ENCODE results near the gene SCMH1.
A peak's percentile ranks its signal among the peaks of the same experiment; 100 is the strongest.
"Not testable (repeated sequence)": the region's sequence is repeated elsewhere in the genome, so short reads cannot be mapped to it uniquely, and the experiment has no call there.

The SCMH1 gene

DNA sequence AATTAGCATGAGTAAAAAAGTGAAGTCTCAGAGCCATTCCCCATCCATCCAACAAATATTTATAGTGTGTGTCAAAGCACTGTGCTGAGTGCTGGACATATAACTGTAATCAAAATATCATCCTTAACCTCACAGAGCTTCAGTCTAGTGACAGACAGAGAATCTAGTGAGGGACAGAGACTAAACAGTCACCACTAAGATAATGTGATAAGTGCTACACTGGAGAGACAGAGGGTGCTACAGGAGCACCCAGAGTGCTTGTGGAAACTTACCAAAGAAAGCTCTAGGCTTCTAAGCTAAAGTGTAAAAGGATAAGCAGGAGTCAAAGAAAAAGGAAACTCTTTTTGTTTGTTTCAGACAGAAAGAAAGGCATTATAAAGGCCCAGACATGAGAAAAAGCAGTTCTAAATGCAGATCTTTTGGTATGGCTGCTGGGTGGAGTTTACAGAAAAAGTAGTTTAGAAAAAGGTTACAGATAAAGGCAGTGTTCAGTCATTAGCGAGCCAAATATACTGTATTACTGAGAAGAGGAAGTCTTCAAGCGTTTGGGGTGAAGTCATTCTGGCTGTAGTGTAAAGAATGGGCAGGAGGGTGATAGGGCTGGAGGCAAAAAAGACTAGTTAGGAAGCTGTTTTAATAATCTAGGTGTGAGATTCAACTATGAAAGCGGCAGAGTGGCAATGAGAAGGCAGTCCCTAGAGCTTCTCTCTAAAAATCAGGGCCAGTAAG is 83.8 kb downstream of the SCMH1 start:
- Histone ChIP-seq H3K79me2 (ENCODE audit: control insufficient read depth, insufficient read depth, low read length, unreplicated experiment) (no peaks in the 10 kb centered on the region), H3K4me3 (ENCODE audit: low read depth, low read length) (no peak overlapping the region), H2AFZ (ENCODE audit: low read length, unreplicated experiment) (no peak overlapping the region), H3K4me1 (ENCODE audit: control insufficient read depth, insufficient read depth, low read length, unreplicated experiment) (peaks cover 19% of the 10 kb centered on the region), H3K27me3 (ENCODE audit: insufficient read depth, low read length) (no peaks in the 10 kb centered on the region), H3K27ac (ENCODE audit: low read depth, low read length) (no peak overlapping the region), H3K36me3 (ENCODE audit: insufficient read depth, low read length) (no peaks in the 10 kb centered on the region)

DNA sequence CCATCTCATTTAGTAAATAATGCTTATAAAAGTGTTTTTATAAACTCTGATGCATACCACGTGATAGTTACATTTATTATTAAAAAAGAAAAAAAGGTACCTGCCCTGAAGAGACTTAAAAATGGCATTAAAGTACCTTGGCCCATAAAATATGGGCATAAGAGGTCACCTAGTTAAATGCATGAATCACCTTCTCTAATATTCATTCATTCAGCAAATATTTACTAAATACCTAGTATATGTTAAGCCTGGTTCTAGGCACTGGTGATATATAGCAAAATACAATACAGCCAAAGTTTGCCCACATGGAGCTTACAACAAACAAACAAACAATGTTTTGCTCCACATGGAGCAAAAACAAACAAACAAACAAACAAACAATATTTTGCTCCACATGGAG is 87.0 kb downstream of the SCMH1 start:
- H3K4me1 ChIP-seq (ENCODE audit: control insufficient read depth, insufficient read depth, low read length, unreplicated experiment): peaks cover 44% of the 10 kb centered on the region
- no peaks in the 10 kb centered on the region for H3K27me3 ChIP-seq (ENCODE audit: insufficient read depth, low read length)
- no peaks in the 10 kb centered on the region for H3K79me2 ChIP-seq (ENCODE audit: control insufficient read depth, insufficient read depth, low read length, unreplicated experiment)
- H3K4me3 ChIP-seq (ENCODE audit: low read depth, low read length): no peak overlapping the region
- H3K27ac ChIP-seq (ENCODE audit: low read depth, low read length): no peak overlapping the region
- no peak overlapping the region for H2AFZ ChIP-seq (ENCODE audit: low read length, unreplicated experiment)
- no peaks in the 10 kb centered on the region; the same call in 1 of the 2 replicates for H3K36me3 ChIP-seq (ENCODE audit: insufficient read depth, low read length)

DNA sequence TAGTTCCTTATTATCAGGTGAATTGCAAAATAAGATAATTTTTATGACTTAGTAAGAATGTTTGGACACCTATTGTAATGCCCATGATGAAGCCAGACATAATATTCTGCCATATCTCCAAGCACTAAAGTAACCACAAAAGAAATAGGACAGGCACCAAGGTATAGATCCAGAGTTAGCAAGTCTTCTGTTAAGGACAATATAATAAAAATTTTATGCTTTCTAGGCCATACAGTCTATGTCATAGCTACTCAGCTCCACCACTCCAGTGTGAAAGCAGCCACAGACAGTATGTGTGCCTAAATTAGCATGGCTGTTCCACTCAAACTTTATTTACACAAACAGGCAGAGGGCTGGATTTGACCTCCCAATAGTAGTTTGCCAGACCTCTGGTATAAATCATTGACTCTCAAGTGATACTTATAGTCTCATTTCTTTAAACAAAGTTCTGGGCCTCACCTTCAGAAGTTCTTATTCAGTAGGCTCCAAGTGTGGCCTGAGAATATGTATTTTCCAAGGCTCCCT is 88.3 kb downstream of the SCMH1 start:
- H3K36me3 ChIP-seq (ENCODE audit: insufficient read depth, low read length): peaks cover 8% of the 10 kb centered on the region
- peaks cover 44% of the 10 kb centered on the region for H3K4me1 ChIP-seq (ENCODE audit: control insufficient read depth, insufficient read depth, low read length, unreplicated experiment)
- H3K79me2 ChIP-seq (ENCODE audit: control insufficient read depth, insufficient read depth, low read length, unreplicated experiment): no peaks in the 10 kb centered on the region
- H3K4me3 ChIP-seq (ENCODE audit: low read depth, low read length): no peak overlapping the region
- H3K27ac ChIP-seq (ENCODE audit: low read depth, low read length): peak overlapping the region; percentile 85
- no peak overlapping the region for H2AFZ ChIP-seq (ENCODE audit: low read length, unreplicated experiment)
- no peaks in the 10 kb centered on the region for H3K27me3 ChIP-seq (ENCODE audit: insufficient read depth, low read length)

DNA sequence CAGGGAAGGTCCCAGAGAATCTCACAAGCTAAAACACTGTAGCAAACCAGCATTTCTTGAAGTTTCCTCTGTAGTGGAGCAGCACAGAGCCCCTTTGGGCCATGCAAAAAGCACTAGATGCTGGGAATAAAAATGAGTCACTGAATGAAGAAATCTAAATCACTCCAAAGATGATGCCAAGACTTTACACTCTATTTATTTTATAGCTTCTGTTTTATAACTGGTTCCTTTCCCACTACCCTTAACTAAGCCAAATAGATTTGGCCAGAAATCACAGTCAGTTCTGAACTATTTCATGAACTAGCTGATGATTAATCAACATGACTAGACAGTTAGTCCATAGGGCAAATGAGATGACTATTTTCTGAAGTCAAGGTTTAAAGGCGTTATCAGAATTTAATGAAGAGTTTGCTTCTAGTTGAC is 89.5 kb downstream of the SCMH1 start:
- H3K36me3 ChIP-seq (ENCODE audit: insufficient read depth, low read length): peaks cover 8% of the 10 kb centered on the region
- 0 out of 2 replicates have a peak overlapping the region, but pooled peaks have one; percentile 4 for H3K4me3 ChIP-seq (ENCODE audit: low read depth, low read length)
- no peaks in the 10 kb centered on the region for H3K79me2 ChIP-seq (ENCODE audit: control insufficient read depth, insufficient read depth, low read length, unreplicated experiment)
- peaks cover 44% of the 10 kb centered on the region for H3K4me1 ChIP-seq (ENCODE audit: control insufficient read depth, insufficient read depth, low read length, unreplicated experiment)
- no peaks in the 10 kb centered on the region for H3K27me3 ChIP-seq (ENCODE audit: insufficient read depth, low read length)
- no peak overlapping the region for H2AFZ ChIP-seq (ENCODE audit: low read length, unreplicated experiment)
- H3K27ac ChIP-seq (ENCODE audit: low read depth, low read length): peak overlapping the region; percentile 85

DNA sequence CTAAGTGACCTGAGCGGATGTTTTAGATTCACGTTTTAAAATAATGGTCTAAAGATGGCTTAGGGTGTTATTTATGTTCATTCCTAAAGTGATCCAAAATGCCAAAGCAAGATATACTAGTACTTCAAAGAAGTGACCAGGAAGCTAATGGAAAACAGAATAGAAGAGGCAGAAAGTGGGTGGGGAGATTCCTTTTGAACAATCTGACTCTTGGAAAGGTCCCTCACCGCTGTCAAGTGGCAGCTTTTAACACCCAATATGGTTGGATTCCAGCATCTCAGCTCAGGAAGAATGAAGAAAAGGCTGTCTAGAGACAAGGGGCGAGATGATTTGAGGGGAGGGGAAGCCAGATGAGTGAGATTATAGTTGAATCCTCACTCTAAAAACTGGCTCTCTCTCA is 90.3 kb downstream of the SCMH1 start:
- peak overlapping the region; percentile 85 for H3K27ac ChIP-seq (ENCODE audit: low read depth, low read length)
- H3K4me1 ChIP-seq (ENCODE audit: control insufficient read depth, insufficient read depth, low read length, unreplicated experiment): peaks cover 44% of the 10 kb centered on the region
- no peaks in the 10 kb centered on the region for H3K27me3 ChIP-seq (ENCODE audit: insufficient read depth, low read length)
- H3K36me3 ChIP-seq (ENCODE audit: insufficient read depth, low read length): peaks cover 8% of the 10 kb centered on the region
- no peak overlapping the region for H2AFZ ChIP-seq (ENCODE audit: low read length, unreplicated experiment)
- H3K4me3 ChIP-seq (ENCODE audit: low read depth, low read length): no peak overlapping the region
- H3K79me2 ChIP-seq (ENCODE audit: control insufficient read depth, insufficient read depth, low read length, unreplicated experiment): no peaks in the 10 kb centered on the region

DNA sequence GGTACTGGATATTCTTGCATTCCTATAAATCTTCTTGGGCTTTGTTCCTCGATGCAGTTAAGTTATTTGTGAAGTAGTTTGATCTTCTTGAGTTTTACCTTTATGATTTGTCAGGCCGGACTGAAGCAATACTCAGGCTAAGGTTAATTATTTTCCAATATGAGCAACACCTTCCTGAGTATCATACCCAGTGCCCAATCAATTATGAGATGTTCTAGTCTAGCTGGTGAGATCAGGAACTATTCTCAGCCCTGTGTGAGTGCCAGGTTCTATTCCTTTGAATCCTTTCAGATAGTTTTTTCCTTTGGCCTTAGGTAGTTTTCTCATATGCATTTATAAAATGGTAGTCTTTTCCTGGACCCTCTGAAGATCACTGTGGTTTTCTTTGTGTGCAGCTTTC is 92.5 kb downstream of the SCMH1 start:
- H3K4me3 ChIP-seq (ENCODE audit: low read depth, low read length): no peak overlapping the region
- no peaks in the 10 kb centered on the region for H3K27me3 ChIP-seq (ENCODE audit: insufficient read depth, low read length)
- H3K27ac ChIP-seq (ENCODE audit: low read depth, low read length): no peak overlapping the region
- peaks cover 35% of the 10 kb centered on the region for H3K4me1 ChIP-seq (ENCODE audit: control insufficient read depth, insufficient read depth, low read length, unreplicated experiment)
- no peak overlapping the region for H2AFZ ChIP-seq (ENCODE audit: low read length, unreplicated experiment)
- H3K36me3 ChIP-seq (ENCODE audit: insufficient read depth, low read length): peaks cover 8% of the 10 kb centered on the region
- H3K79me2 ChIP-seq (ENCODE audit: control insufficient read depth, insufficient read depth, low read length, unreplicated experiment): no peaks in the 10 kb centered on the region

DNA sequence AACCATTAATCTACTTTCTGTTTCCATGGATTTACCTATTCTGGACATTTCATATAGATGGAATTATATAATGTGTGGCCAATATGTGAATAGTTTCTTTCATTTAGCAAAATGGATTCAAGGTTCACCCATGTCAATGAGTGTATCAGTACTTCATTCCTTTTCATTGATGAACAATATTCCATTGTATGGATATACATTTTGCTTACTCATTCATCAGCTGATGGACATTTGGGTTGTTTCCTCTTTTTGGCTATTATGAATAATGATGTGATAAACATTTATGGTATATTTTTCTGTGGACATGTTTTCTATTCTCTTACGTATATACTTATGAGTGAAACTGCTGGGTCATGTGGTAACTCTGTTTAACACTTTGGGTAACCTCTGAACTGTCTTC is 97.8 kb downstream of the SCMH1 start:
- H3K36me3 ChIP-seq (ENCODE audit: insufficient read depth, low read length): peaks cover 45% of the 10 kb centered on the region
- no peak overlapping the region for H2AFZ ChIP-seq (ENCODE audit: low read length, unreplicated experiment)
- H3K79me2 ChIP-seq (ENCODE audit: control insufficient read depth, insufficient read depth, low read length, unreplicated experiment): no peaks in the 10 kb centered on the region
- no peak overlapping the region for H3K4me3 ChIP-seq (ENCODE audit: low read depth, low read length)
- H3K4me1 ChIP-seq (ENCODE audit: control insufficient read depth, insufficient read depth, low read length, unreplicated experiment): no peaks in the 10 kb centered on the region
- H3K27me3 ChIP-seq (ENCODE audit: insufficient read depth, low read length): no peaks in the 10 kb centered on the region
- H3K27ac ChIP-seq (ENCODE audit: low read depth, low read length): no peak overlapping the region

DNA sequence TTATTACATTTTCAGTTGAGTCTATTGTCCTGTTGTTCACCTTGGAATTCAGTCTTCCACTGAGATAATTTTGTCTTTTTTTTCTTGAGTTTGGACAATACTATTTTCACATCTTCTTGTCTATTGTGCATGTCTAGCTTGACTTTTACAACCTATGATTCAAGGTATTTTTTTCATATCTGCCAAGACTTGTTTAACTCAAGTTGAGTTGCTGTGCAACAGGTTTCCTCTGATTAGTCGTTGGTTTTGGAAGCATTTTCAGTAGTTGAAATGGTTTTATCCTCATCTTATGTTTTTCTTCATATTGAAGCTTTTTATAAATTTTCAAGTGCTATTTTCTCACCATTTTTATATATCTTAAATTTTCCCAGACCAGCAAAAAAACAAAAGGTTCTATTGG is 103.6 kb downstream of the SCMH1 start:
- peaks cover 44% of the 10 kb centered on the region for H3K36me3 ChIP-seq (ENCODE audit: insufficient read depth, low read length)
- no peaks in the 10 kb centered on the region for H3K79me2 ChIP-seq (ENCODE audit: control insufficient read depth, insufficient read depth, low read length, unreplicated experiment)
- H3K4me1 ChIP-seq (ENCODE audit: control insufficient read depth, insufficient read depth, low read length, unreplicated experiment): no peaks in the 10 kb centered on the region
- H3K4me3 ChIP-seq (ENCODE audit: low read depth, low read length): no peak overlapping the region
- H3K27ac ChIP-seq (ENCODE audit: low read depth, low read length): no peak overlapping the region
- H3K27me3 ChIP-seq (ENCODE audit: insufficient read depth, low read length): no peaks in the 10 kb centered on the region
- H2AFZ ChIP-seq (ENCODE audit: low read length, unreplicated experiment): no peak overlapping the region

DNA sequence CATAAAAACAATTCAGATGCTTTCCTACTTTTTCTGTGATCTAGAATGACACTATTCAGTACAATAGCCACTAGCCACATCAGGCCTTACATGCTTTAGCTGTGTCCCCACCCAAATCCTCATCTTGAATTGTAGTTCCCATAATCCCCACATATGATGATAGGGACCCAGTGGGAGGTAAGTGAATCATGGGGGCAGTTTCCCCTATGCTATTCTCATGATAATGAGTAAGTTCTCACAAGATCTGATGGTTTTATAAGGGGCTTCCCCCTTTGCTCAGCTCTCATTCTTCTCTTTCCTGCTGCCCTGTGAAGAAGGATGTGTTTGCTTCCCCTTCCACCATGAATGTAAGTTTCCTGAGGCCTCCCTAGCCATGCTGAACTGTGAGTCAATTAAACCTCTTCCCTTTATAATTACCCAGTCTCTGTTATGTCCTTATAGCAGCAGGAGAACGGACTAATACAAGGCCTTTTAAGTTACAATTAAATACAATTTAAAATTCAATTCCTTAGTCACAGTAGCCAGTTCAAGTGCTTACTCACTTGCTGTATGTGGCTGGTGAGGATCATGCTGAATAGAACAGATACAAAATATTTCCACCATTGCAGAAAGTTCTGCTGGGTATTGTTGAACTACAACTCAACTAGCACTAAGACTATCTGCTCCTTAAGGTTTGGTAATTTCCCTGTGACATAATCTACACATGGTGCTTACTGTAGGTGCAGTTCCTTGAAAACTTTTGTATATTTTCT is 106.7 kb downstream of the SCMH1 start:
- no peak overlapping the region for H3K27ac ChIP-seq (ENCODE audit: low read depth, low read length)
- H2AFZ ChIP-seq (ENCODE audit: low read length, unreplicated experiment): no peak overlapping the region
- no peaks in the 10 kb centered on the region for H3K27me3 ChIP-seq (ENCODE audit: insufficient read depth, low read length)
- no peak overlapping the region for H3K4me3 ChIP-seq (ENCODE audit: low read depth, low read length)
- H3K36me3 ChIP-seq (ENCODE audit: insufficient read depth, low read length): peaks cover 13% of the 10 kb centered on the region
- H3K4me1 ChIP-seq (ENCODE audit: control insufficient read depth, insufficient read depth, low read length, unreplicated experiment): no peaks in the 10 kb centered on the region
- H3K79me2 ChIP-seq (ENCODE audit: control insufficient read depth, insufficient read depth, low read length, unreplicated experiment): no peaks in the 10 kb centered on the region

DNA sequence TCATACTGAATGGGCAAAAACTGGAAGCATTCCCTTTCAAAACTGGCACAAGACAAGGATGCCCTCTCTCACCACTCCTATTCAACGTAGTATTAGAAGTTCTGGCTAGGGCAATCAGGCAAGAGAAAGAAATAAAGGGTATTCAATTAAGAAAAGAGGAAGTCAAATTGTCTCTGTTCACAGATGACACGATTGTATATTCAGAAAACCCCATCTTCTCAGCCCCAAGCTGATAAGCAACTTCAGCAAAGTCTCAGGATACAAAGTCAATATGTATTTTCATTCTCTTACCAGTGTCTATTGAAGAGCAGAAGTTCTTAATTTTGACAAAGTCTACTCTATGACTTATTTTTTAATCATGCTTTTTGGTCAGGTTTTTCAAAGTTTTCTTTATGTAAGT is 107.8 kb downstream of the SCMH1 start:
- H3K27ac ChIP-seq (ENCODE audit: low read depth, low read length); H3K36me3 ChIP-seq (ENCODE audit: insufficient read depth, low read length); H3K4me3 ChIP-seq (ENCODE audit: low read depth, low read length); H3K79me2 ChIP-seq (ENCODE audit: control insufficient read depth, insufficient read depth, low read length, unreplicated experiment); H3K4me1 ChIP-seq (ENCODE audit: control insufficient read depth, insufficient read depth, low read length, unreplicated experiment); H3K27me3 ChIP-seq (ENCODE audit: insufficient read depth, low read length); H2AFZ ChIP-seq (ENCODE audit: low read length, unreplicated experiment): not testable (repeated sequence)

Measured in ACC112 (cell line).